ENCODE measurements around the gene SRSF10.
"Not testable (repeated sequence)": the region's sequence is repeated elsewhere in the genome, so short reads cannot be mapped to it uniquely, and the experiment has no call there.

Gene SRSF10

DNA sequence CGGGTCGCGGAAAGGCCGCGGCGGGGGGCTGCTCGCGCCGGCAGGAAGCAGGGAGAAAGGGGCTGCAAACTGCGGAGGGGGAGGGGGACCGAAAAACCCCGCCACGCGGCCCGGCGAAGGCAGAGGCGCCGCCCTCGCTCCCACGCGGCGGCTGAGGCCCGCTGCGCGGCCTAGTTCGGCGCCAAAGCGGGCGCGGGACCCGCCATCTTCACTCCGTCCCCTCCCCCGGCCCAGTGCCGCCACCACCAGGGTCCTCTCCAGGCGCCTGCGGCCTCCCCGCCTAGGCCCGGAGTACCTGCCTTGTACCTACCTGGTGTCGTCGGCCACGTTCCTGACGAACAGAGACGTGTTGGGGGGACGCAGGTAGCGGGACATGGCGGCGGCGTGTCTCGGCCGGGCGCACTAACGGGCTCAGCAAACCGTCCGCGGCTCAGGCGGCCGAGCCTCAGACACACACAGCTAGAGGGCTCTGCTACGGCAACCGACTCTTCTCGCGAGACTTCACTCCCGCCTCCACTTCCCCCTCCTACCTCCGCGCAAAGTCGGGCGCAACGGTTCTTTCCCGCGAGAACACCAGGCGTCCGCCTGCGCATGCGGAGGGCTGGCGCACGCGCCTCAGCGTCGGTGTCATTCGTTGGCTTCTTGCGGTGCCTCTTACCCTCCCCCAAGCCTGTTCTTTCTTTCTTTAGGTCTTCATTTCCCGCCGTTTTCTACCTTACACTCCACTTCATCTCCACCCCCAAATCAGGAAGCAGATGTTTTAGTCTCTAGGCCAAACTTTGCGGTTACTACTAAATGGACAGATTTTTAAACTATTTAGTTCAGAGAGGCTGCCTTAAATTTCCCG, at the start of gene SRSF10:
TSS of gene SRSF10 (minus strand) at position 447 of the 847 bp plus-strand sequence. CDS start at position 375, 72 bp downstream.
- peak; percentile 99 for DNase-seq

DNA sequence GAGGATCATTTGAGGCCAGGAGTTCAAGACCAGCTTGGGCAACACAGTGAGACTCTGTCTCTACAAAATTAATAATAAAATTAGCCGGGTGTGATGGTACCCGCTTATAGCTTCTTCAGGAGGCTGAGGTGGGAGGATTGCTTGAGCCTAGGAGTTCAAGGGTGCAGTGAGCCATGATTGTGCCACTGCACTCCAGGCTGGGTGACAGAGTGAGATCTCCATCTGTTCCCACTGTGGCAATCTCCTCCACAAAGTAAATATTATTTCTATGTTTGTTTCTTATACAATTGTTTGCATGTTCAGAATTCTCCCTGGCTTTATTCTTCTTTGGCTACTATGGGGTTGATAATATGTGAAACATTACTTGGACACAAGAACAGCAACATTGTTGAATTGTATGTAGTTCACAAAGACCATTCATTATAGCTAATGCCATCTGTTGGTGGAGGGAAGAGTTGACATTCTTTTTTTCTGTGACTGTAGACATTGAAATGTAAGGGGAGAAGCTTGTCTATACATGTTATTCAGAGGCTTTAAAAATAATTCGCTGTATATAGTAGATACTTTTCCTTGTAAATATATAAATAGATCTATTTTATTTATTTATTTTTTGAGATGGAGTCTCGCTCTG, 47.8 kb upstream of the SRSF10 start:
- peak; percentile 66 for DNase-seq

DNA sequence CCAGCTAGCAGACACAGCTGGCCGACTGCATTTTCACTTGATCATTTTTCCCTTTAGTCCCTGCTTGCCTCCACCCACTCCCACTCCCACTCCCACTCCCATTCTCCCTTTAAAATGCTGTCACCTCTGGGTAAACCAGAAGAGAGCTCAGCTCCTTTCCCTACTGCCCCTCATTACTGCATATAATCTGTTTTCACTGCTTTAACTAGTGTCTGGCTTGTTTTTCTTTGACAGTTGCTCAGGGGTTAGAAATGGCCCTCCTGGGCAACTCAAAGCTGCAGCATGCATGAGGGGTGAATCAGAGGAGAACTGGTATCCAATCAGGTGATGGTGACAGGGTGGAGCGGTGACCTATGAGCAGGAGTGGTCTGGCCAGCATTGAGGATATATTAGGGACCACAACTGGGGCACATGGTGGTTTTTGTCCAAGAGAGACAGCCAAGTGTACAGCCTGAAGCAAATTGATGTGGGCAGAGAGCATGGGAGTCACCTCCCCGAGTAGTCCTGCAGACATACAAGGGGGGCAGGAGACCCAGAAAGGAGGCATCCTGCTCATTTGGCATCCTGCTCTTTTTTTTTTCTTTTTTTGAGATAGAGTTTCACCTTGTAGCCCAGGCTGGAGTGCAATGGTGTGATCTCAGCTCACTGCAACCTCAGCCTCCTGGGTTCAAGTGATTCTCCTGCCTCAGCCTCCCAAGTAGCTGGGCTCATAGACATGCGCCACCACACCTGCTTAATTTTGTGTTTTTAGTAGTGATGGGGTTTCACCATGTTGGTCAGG, 42.6 kb upstream of the SRSF10 start:
- DNase-seq, result peak; percentile 88

DNA sequence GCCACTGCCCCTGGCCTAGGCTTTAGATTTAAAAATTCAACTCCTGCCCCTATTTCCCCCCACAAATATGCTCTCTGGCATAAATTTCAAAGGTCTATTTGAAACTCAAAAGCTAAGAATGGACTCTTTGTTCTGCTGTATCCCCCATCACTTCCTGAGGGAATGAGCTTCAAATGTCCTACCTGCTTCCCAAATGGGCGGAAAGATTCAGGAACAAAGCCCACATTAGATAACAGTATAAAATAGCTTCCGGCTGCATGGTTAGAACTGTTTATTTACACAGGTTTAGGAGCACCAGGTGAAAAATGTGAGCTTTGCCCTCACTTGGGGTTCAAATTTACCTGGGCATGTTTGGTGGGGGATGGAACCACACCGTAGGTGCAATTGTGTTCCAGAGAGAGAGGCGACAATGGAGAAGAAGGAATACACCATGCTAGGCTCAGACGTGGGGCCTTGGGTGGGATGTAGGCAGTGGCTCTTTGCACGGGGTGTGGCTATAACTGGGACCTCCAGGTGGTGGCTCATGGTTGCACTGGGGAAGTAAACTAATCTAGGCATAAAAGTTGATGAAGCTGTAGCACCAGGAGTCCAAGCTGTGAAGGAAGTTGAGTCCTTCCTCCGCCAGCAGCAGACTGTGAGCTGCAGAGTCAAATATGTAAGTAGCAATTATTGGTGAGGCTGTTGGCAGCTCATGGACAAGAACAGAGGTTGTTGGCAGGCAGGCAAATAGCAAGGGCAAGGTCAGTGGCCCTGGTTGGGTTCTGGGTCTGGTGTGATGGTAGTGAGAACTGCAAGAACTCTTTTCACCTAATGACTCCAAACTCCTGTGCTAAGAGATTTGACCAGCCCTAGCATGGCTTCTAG, 41.5 kb upstream of the SRSF10 start:
- no peak for DNase-seq

DNA sequence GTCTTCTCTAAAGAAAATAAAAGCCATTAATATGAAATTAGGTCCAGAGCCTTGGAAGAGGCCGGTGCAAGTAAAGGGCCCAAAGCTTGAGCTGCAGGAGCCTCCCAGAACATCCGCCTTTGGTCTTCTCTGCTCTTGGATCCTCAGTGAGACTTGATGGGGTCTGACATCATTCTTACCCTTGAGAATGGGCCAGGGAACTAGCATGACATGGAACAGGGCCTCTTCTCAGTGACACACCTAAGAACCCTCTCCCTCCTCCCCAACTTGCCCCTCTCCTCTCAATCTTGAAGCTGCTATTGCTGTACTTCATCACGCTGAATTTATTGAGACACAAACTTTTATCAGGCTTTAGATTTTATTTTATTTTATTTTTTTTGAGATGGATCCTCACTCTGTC, 40.3 kb upstream of the SRSF10 start:
- no peak for DNase-seq

DNA sequence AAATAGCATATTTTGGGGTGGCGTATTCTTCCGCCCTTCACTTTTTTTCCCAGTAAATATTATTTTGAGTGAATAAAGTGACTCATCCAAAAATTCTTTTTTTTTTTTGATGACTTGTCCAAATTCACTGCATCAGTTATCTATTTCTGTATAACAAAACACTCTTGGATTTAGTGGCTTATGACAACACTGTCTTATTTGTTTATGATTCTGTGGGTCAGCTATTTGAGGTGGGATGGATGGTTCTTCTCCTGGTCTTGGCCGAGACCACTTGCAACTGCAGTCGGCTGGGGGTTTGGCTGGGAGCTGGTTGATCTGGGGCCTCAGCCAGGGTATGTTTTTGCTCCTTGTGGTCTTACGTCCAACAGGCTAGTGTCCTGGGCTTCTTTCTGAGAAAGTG, 39.9 kb upstream of the SRSF10 start:
- peak; percentile 42 for DNase-seq

DNA sequence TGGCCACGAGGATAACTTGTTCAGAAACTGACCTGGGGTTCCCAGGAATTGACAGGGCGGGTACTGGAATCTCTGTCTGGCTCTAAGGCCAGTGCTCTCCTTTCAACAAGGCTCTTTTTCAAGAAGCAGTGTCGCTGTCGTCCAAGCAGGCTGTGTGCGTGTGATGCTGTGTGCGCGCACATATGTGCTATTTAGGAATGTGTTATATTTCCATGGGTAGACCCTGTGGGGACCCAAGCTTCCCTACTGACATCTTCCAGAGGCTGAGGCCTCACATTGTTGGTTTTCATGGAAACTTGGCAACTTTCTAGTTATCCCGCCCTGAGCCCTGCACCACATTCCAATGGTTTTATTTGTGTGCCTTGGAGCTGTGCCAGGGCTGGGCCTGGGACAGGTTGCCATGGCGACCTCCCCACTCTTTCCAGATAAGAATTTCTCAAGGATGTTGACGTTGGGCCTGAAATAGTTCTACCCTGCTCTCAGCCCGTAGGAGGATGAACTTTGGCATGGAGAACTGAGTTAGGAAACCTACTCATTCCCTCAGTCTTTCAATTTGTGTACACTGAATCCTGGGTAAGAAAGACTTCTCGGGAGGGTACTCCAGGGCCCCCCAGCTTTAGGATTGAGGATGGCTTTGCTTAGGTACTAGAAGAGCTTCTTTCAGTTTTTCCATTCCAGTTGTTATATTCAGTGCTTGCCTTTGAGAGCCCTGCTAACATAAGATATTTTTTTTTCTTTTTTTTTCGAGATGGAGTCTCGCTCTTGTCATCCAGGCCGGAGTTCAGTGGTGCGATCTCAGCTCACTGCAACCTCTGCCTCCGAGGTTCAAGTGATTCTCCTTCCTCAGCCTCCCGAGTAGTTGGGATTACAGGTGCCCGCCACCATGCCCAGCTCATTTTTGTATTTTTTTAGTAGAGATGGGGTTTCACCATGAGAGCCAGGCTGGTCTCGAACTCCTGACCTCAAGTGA, 38.8 kb upstream of the SRSF10 start:
- peak; percentile 99 for DNase-seq

DNA sequence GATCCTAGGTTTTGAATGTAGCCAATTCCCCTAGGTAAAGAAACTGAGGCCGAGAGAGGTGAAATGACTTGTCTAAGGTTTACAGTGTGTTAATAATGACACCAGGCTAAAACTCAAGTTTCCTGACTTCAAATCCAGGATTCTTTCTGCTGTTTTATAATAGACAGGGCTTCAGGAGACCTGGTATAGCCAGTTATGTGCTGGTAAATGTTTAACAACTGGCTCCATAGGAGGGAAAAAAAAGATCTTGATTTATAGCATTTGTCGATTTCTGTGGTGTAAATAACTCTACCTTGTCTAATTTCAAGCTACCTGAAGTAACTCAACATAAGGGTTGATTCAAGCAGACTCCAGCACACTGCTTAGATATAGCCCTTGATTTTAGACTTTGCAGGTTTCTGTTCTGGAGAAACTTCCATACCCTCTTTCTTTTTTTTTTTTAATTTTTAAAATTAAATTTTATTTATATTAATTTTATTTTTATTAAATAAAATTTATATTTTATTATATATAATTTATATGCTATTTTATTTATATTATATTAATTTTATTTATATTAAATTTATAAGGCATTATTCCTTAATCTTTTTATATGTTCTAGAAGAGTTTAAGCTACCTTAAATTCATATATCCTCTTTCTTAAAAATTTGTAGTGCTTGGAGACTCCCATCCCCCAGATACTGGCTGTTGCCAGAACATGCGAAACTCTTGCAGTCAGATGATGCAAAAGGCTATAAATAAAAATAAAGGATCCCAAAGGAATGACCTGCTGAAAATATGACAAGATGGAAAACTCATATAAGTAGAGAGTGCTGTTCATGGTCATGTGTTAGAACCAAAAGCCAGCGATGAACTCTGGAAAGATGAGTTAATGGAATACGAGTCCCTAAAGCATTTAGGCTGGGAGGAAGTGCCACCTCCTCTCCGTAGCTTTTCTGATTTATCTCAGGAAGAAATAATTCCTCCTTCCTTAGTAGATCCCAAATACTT, 35.4 kb upstream of the SRSF10 start:
- DNase-seq, result peak; percentile 86

DNA sequence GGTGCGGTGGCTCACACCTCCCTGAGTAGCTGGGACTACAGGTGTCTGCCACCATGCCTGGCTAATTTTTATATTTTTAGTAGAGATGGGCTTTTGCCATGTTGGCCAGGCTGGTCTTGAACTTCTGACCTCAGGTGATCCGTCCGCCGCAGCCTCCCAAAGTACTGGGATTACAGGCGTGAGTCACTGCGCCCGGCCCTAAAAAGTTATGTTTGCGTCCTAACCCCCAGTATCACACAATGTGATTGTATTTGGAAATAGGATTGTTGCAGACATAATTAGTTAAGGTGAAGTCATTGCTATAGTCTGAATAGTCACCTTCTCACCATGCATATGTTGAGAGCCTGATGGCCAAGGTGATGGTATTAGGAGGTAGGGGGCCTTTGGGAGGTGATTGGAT, 32.8 kb upstream of the SRSF10 start:
- DNase-seq, result not testable (repeated sequence)

DNA sequence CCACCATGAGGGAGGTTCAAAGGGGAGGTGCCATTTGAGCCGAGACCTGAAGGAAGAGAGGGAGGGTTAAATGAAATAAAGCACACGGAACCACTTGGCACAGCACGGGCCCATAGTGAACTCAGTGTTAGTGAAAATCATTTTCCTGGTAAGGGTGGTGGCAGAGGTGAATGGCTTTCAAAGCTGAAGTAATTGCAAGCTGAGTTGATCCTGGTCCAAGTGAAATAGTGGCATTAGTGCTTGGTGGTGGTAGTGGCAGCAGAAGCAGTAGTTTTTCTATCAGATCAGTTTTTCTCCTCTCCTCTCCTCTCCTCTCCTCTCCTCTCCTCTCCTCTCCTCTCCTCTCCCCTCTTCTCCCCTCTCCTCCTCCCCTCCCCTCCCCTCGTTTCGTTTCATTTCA, 30.5 kb upstream of the SRSF10 start:
- no peak for DNase-seq

DNA sequence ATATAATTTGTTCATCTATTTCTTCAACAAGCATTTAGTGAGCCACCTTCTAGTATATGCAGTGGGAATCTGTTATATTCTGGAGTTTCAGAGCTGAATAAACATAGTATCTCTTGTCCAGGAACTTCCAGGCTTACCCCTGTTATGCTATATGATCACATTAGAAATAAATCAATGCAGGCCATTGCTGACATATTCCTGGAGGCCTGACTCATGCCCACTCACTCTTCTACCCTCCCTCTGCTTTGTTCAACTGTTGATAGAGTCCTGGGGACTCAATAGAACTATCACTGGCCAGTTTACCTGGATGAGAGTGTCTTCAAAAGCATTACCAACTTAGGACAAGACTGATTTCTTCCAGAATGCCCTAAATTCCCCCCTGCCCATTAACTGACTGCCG, 29.3 kb upstream of the SRSF10 start:
- DNase-seq, result peak; percentile 83

DNA sequence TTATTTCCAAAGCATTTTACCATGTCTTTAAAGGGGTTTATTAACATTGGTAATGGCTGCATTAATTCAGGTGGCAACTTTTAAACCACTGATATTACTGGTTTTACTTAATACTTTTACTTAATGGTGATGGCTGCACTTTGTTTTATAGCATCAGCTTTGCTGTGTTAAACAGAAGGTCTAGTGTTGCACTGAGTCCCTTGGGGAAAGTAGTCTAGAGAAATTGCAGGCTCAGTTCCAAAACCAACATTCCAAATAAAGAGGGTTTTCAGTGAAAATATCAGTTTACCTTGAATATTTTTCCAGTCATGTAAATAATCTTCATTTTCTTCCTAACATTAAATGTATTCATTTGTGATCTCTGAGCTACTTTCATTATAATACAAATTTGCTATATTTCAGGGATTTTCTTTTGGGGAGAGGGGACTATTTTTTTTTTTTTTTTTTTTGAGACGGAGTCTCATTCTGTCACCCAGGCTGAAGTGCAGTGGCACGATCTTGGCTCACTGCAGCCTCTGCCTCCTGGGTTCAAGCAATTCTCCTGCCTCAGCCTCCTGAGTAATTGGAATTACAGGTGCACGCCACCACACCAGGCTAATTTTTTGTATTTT, 28.6 kb upstream of the SRSF10 start:
- DNase-seq, result peak; percentile 72

DNA sequence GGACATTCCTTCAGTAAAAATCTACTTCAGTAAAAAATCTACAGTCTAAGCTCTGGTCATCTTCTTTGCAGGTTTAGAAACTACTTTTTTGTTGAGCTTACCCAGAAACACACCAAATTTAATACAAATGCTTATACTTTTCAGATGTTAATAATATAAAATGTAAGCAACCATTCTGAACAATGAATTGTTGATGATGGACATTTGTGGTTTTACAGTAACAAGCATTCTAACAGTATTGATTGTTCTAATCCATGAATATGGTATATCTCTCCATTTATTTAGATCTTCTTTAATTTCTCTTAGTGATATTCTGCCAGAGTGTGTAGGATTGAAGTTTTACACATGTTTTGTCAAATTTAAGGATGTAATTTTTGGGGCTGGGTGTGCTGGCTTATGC, 27.0 kb upstream of the SRSF10 start:
- DNase-seq, result no peak

DNA sequence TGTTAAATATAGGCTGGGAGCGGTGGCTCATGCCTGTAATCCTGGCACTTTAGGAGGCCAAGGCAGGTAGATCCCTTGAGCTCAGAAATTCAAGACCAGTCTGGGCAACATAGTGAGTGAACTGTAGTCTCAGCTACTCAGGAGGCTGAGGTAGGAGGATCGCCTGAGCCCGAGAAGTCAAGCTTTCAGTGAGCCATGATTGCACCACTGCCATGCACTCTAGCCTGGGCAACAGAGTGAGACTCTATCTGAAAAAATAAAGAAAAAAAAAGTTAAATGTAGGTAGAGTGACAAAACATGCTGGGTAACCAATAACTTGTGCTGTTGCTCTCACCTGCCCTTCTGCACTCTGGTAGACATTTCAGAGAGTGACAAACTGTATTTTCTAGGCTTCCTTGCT, 25.0 kb upstream of the SRSF10 start:
- no peak for DNase-seq

DNA sequence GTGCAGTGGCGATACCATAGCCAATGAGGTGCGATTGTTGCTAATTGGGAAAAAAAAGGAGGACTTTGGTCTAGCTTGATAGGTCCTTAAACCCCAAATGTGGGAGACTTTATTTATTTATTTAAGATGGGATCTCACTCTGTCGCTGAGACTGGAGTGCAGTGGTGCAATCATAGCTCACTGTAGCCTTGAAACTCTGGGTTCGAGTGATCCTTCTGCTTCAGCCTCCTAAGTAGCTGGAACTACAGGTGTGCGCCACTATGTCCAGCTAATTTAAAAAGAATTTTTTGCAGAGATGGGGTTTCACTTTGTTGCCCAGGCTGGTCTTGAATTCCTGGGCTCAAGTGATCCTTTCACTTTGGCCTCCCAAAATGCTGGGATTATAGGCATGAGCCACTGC, 24.0 kb upstream of the SRSF10 start:
- no peak for DNase-seq

DNA sequence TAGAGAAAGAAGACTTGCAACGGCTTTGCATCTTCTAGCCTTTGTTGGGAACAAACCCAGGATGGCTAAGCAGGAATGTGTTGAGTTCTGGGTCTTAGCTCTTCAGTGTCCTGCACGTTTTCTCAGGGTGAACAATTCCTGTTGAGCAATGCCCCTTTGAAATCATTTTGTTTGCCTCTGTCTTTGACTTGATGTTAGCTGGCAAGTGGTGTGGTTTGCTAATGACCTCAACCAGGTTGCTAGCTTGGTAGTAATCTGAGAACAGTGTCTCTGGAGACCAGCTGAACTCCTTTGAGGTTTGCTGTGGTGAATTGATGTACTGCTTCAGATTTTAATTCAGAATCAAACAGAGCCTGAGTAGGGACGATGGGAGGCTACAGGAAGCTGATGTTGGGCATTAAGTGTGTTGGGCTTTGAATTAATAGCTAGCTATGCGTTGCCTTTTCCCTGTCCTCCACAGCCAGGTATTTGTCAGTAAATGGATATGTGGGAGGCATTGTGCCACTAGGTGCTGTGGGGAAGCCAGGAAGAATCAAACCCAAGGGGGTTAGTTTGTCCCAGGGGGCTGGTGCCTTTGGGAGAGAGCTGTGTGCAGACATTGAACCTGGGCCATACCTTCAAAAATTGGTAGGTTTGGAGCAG, 23.3 kb upstream of the SRSF10 start:
- DNase-seq, result peak; percentile 78

DNA sequence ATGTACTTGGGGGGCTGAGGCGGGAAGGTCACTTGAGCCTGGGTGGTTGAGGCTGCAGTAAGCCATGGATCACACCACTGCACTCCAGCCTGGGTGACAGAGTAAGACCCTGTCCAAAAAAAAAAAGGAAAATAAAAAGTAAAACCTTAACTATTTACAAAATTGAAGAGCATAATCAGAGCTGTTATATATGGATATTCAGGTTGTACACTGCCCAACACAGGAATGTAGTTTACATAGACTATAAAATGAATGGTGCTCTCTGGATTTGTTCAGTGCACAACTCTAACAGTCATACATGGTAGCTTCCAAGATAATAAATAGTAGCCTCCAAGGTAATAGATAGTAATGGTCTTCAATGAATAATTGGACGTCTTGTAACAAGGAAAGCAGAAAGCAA, 22.6 kb upstream of the SRSF10 start:
- DNase-seq, result no peak

DNA sequence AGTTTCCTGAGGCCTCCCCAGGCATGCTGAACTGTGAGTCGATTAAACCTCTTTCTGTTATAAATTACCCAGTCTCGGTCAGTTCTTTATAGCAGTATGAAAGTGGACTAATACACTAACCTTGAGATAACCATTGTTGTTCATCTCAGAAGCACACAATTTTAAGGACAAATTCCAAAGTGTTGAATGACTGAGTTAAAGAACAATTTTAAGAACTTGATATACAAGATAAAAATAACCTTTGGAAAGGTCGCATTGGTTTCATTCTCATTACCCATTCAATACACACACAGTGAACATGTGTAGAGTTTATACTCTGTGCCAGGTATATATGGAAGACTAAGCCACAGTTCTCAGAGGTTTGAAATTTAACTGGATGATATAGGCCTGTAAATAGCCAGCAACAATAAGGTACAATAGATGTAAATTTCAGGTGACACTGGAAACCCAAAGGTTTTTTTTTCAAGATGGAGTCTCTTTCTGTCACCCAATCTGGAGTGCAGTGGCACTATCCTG, 19.1 kb upstream of the SRSF10 start:
- DNase-seq, result peak; percentile 18

DNA sequence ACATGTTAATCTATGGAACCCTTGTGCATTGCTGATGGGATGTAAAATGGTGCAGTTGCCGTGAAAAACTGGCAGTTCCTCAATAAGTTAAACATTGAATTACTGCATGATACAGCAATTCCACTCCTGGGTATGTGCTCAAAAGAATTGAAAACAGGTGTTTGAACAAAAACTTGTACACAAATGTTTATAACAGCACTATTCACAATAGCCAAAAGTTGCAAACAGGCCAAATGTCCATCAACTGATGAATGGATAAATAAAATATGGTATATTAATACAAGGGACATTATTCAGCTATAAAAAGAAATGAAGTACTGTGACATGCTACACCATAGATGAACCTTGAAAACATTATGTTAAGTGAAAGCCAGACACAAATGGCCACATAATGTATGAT, 17.7 kb upstream of the SRSF10 start:
- DNase-seq, result no peak
